WTC11 (cell line): ENCODE data around the gene SLC15A4. TPM values are rescaled to one million over a fixed set of nuclear protein-coding genes. Genes with fewer than 3 reads are reported as not detected.
A peak's percentile ranks its signal among the peaks of the same experiment; 100 is the strongest.

Experiments
- ATAC-seq: fragments of 200-7000 bp; cut with Tn5 transposase; 2 replicates; pipeline ENCODE4 v1.10.0; 2021; ENCODE audit warnings: mild to moderate bottlenecking, moderate library complexity
- CTCF ChIA-PET: fragments of 300-600 bp; sonication (Branson Sonifier 250); formaldehyde crosslinking; loops from one replicate; lab custom pipeline; 2021; ENCODE audit warnings: antibody characterized with exemption; lab: Charles Lee
- POLR2A ChIA-PET: fragments of 350-600 bp; sonication (Branson Sonifier 250); formaldehyde crosslinking; loops from one replicate; lab custom pipeline; 2021; ENCODE audit warnings: antibody characterized with exemption; lab: Charles Lee
- DNase-seq: peaks from one replicate; pipeline ENCODE4 v3.0.0; 2021; ENCODE audit warnings: low spot score
- H3K27ac Mint-ChIP-seq: 2 replicates; pipeline ENCODE4 v1.8.0; 2021; ENCODE audit warnings: mixed read lengths
- H3K27me3 Mint-ChIP-seq: 2 replicates; pipeline ENCODE4 v1.8.0; 2021; ENCODE audit warnings: low read depth, mild to moderate bottlenecking, moderate library complexity, mixed read lengths
- H3K36me3 Mint-ChIP-seq: 2 replicates; pipeline ENCODE4 v1.8.0; 2021; ENCODE audit warnings: mixed read lengths
- H3K4me1 Mint-ChIP-seq: 2 replicates; pipeline ENCODE4 v1.8.0; 2022; ENCODE audit warnings: mixed read lengths
- H3K4me3 Mint-ChIP-seq: 2 replicates; pipeline ENCODE4 v1.8.0; 2021; ENCODE audit warnings: mild to moderate bottlenecking, moderate library complexity, mixed read lengths
- H3K9me3 Mint-ChIP-seq: 2 replicates; pipeline ENCODE4 v1.8.0; 2021; ENCODE audit warnings: mixed read lengths
- CDX4 ChIP-seq: fragments of 250-450 bp; sonication (Bioruptor Pico); IDR thresholded peaks from 2 replicates; pipeline ENCODE4 v1.9.0; 2021; ENCODE audit warnings: moderate library complexity, mild to moderate bottlenecking, inconsistent platforms, borderline replicate concordance
- E2F1 ChIP-seq: sonication (generic); formaldehyde crosslinking; IDR thresholded peaks from 2 replicates; pipeline ENCODE4 v1.8.0; 2022; ENCODE audit warnings: mild to moderate bottlenecking, missing genetic modification reagents
- E2F5 ChIP-seq: sonication (generic); formaldehyde crosslinking; IDR thresholded peaks from 2 replicates; pipeline ENCODE4 v1.8.1; 2022; ENCODE audit warnings: mild to moderate bottlenecking, moderate library complexity, missing genetic modification reagents
- FOXP1 ChIP-seq: sonication (generic); formaldehyde crosslinking; IDR thresholded peaks from 2 replicates; pipeline ENCODE4 v1.8.0; 2022; ENCODE audit warnings: missing genetic modification reagents, mild to moderate bottlenecking, moderate library complexity, borderline replicate concordance
- IRF1 ChIP-seq: sonication (generic); formaldehyde crosslinking; IDR thresholded peaks from 2 replicates; pipeline ENCODE4 v1.8.0; 2023; ENCODE audit warnings: missing genetic modification reagents
- JUN ChIP-seq: sonication (generic); formaldehyde crosslinking; IDR thresholded peaks from 2 replicates; pipeline ENCODE4 v1.8.0; 2023; ENCODE audit warnings: mild to moderate bottlenecking, missing genetic modification reagents
- NFYB ChIP-seq: sonication (generic); formaldehyde crosslinking; conservative IDR thresholded peaks from 2 replicates; pipeline ENCODE4 v1.8.0; 2022; ENCODE audit warnings: low read depth, missing genetic modification reagents
- STAT6 ChIP-seq: sonication (generic); formaldehyde crosslinking; conservative IDR thresholded peaks from 2 replicates; pipeline ENCODE4 v1.8.1; 2023; ENCODE audit warnings: mild to moderate bottlenecking, low read depth, missing genetic modification reagents, moderate library complexity
- USF1 ChIP-seq: sonication (generic); formaldehyde crosslinking; IDR thresholded peaks from 2 replicates; pipeline ENCODE4 v1.8.0; 2022; ENCODE audit warnings: mild to moderate bottlenecking, missing genetic modification reagents
- ZNF219 ChIP-seq: sonication (generic); formaldehyde crosslinking; IDR thresholded peaks from 2 replicates; pipeline ENCODE4 v1.8.0; 2023; ENCODE audit warnings: missing genetic modification reagents, mild to moderate bottlenecking, borderline replicate concordance
- ZNF532 ChIP-seq: fragments of 250-450 bp; sonication (Bioruptor Pico); IDR thresholded peaks from 2 replicates; pipeline ENCODE4 v1.9.0; 2021; ENCODE audit warnings: mild to moderate bottlenecking, borderline replicate concordance
- ZSCAN18 ChIP-seq: fragments of 250-450 bp; sonication (Bioruptor Pico); IDR thresholded peaks from 2 replicates; pipeline ENCODE4 v2.1.2; 2022; ENCODE audit warnings: mild to moderate bottlenecking, moderate library complexity
- total RNA-seq: library from RNA; stranded (reverse); gene quantifications from 3 replicates; pipeline ENCODE4 v1.2.3, GENCODE V29; 2021

SLC15A4 gene
- total RNA-seq, 1 experiment from 2014 or later = 6.4 TPM

GRCh38 chr12:128853600-128854197 lies 29.9 kb upstream of the SLC15A4 start (continued):
- no peak for TF ChIP-seq FOXP1 (CRISPR knock-in tag)
- TF ChIP-seq ZNF219 (CRISPR knock-in tag) = no peak
- TF ChIP-seq E2F5 (CRISPR knock-in tag) = no peak
- no peak for TF ChIP-seq ZNF532

- ChIA-PET CTCF (no interaction called here), POLR2A (no interaction called here)
- peak within 1 kb of the TSS; percentile 57 for H3K4me3 Mint-ChIP-seq
- peaks cover 42% of the 10 kb centered on the region for H3K36me3 Mint-ChIP-seq
- no peak for DNase-seq
- H3K27me3 Mint-ChIP-seq = peaks cover 21% of the 10 kb centered on the region
- no peak for TF ChIP-seq JUN (CRISPR knock-in tag)
- TF ChIP-seq CDX4 (CRISPR knock-in tag) = no peak
- TF ChIP-seq E2F1 (CRISPR knock-in tag) = no peak
- TF ChIP-seq NFYB (CRISPR knock-in tag) = no peak
- TF ChIP-seq IRF1 (CRISPR knock-in tag) = no peak
- no peak for TF ChIP-seq STAT6 (CRISPR knock-in tag)
- no peak for TF ChIP-seq USF1
- no peak for TF ChIP-seq ZSCAN18 (CRISPR knock-in tag)
- peaks cover 41% of the 10 kb centered on the region for H3K9me3 Mint-ChIP-seq
- peak; percentile 26; the same call in 1 of the 2 replicates for ATAC-seq
- H3K4me1 Mint-ChIP-seq = no peaks in the 10 kb centered on the region
- no peak within 1 kb of the TSS for H3K27ac Mint-ChIP-seq
These were observed 29.3 kb upstream of the SLC15A4 start, which contains the start of gene GLT1D1 for GRCh38 chr12:128852885-128853599. Gene GLT1D1, plus strand, starts transcription at chr12:128853478. Its CDS starts 104 bp downstream, at chr12:128853582.
